A549 (cell line): Measurements from ENCODE around the gene HMCN1. TPM values are rescaled to one million over a fixed set of nuclear protein-coding genes. Genes with fewer than 3 reads are reported as not detected.
A peak's percentile ranks its signal among the peaks of the same experiment; 100 is the strongest.

ENCODE experiments used
- ATAC-seq, 2 experiments: fragments of 200-7000 bp in 1 of 2; fragments of >200 bp in 1 of 2; cut with Nextera tagmentation in 1 of 2; cut with Tn5 transposase in 1 of 2; 3 replicates each; pipeline versions ENCODE4 v1.8.0 to v1.9.1; 2018 to 2020; ENCODE audit warnings: mild to moderate bottlenecking in 1 of 2, moderate library complexity in 1 of 2
- CTCF ChIA-PET: fragments of 300-600 bp; sonication (Branson Sonifier 250); formaldehyde crosslinking; extraction: SDS; loops from one replicate; lab custom pipeline; 2021; ENCODE audit warnings: antibody characterized with exemption, inconsistent platforms; lab: Yijun Ruan, JAX
- POLR2A ChIA-PET: fragments of 350-600 bp; formaldehyde crosslinking; extraction: SDS; loops from one replicate; lab custom pipeline; 2021; ENCODE audit warnings: antibody characterized with exemption, inconsistent platforms; lab: Yijun Ruan, JAX
- DNase-seq, 2 experiments: peaks; one replicate each; pipeline versions ENCODE4 v3.0.0 to v3.0.0-alpha.2; 2011 to 2016; ENCODE audit warnings: low read depth in 1 of 2, low spot score in 1 of 2
- FAIRE-seq: peaks from 2 replicates; lab custom pipeline; 2011; peaks lifted over from hg19 to GRCh38; lab: Jason Lieb, UNC
- H3K27ac ChIP-seq, 2 experiments: fragments of >200 bp; sonication (Bioruptor Twin); formaldehyde crosslinking; 3 replicates each; pipeline ENCODE4 v1.5.1; 2016 to 2017
- H3K4me1 ChIP-seq: fragments of >200 bp; sonication (Bioruptor Twin); formaldehyde crosslinking; 3 replicates; pipeline ENCODE4 v1.6.1; 2016
- H3K4me2 ChIP-seq: fragments of >200 bp; sonication (Bioruptor Twin); formaldehyde crosslinking; 3 replicates; pipeline ENCODE4 v1.6.1; 2016
- H3K4me3 ChIP-seq: fragments of >200 bp; sonication (Bioruptor Twin); formaldehyde crosslinking; 3 replicates; pipeline ENCODE4 v1.5.1; 2016
- H3K9me3 ChIP-seq: fragments of >200 bp; sonication (Bioruptor Twin); formaldehyde crosslinking; 3 replicates; pipeline ENCODE4 v1.6.1; 2016
- BHLHE40 ChIP-seq: IDR thresholded peaks from 2 replicates; pipeline ENCODE4 v1.6.1; 2012; ENCODE audit warnings: low read depth, low read length, inconsistent platforms
- CBX8 ChIP-seq: fragments of 200-600 bp; sonication (generic); IDR thresholded peaks from 2 replicates; pipeline ENCODE4 v1.6.1; 2016
- EHF ChIP-seq: fragments of 250-450 bp; sonication (Bioruptor Pico); IDR thresholded peaks from 2 replicates; pipeline ENCODE4 v1.5.0; 2020; ENCODE audit warnings: mild to moderate bottlenecking
- EHMT2 ChIP-seq: fragments of 200-600 bp; sonication (generic); IDR thresholded peaks from 2 replicates; pipeline ENCODE4 v1.6.1; 2016; ENCODE audit warnings: antibody characterized with exemption, low read depth, mild to moderate bottlenecking, moderate library complexity
- FOXS1 ChIP-seq: fragments of 250-450 bp; sonication (Bioruptor Pico); IDR thresholded peaks from 2 replicates; pipeline ENCODE4 v1.5.0; 2020; ENCODE audit warnings: mild to moderate bottlenecking, moderate library complexity
- GATA3 ChIP-seq: IDR thresholded peaks from 2 replicates; pipeline ENCODE4 v1.6.1; 2012; ENCODE audit warnings: borderline replicate concordance
- HEYL ChIP-seq: fragments of 250-450 bp; sonication (Bioruptor Pico); IDR thresholded peaks from 2 replicates; pipeline ENCODE4 v1.8.0; 2021; ENCODE audit warnings: mild to moderate bottlenecking, moderate library complexity
- HOXA7 ChIP-seq: fragments of 250-450 bp; sonication (Bioruptor Pico); IDR thresholded peaks from 2 replicates; pipeline ENCODE4 v1.5.0; 2020; ENCODE audit warnings: mild to moderate bottlenecking, moderate library complexity
- JUN ChIP-seq, 2 experiments: fragments of >200 bp; sonication (Bioruptor Twin); formaldehyde crosslinking; IDR thresholded peaks; 2 replicates in 1 of 2; 3 replicates in 1 of 2; pipeline ENCODE4 v1.6.1; 2016 to 2017
- KDM1A ChIP-seq: fragments of 200-600 bp; sonication (generic); IDR thresholded peaks from 2 replicates; pipeline ENCODE4 v1.6.1; 2016; ENCODE audit warnings: low read depth, mild to moderate bottlenecking
- KDM5A ChIP-seq: fragments of 200-600 bp; sonication (generic); IDR thresholded peaks from 2 replicates; pipeline ENCODE4 v1.6.1; 2016; ENCODE audit warnings: antibody characterized with exemption, mild to moderate bottlenecking
- MAFK ChIP-seq: fragments of 450-650 bp; IDR thresholded peaks from 2 replicates; pipeline ENCODE4 v1.6.1; 2014; ENCODE audit not compliant: partially characterized antibody
- NR3C1 ChIP-seq: fragments of >200 bp; sonication (Bioruptor Twin); formaldehyde crosslinking; IDR thresholded peaks from 3 replicates; pipeline ENCODE4 v1.6.1; 2017
- PHF8 ChIP-seq: fragments of 200-600 bp; sonication (generic); IDR thresholded peaks from 2 replicates; pipeline ENCODE4 v1.6.1; 2016; ENCODE audit warnings: low read depth, mild to moderate bottlenecking, antibody characterized with exemption, moderate library complexity, borderline replicate concordance
- POLR2A ChIP-seq: IDR thresholded peaks from 2 replicates; pipeline ENCODE4 v1.6.1; 2012; ENCODE audit warnings: mild to moderate bottlenecking, low read length
- POLR2AphosphoS2 ChIP-seq: conservative IDR thresholded peaks from 2 replicates; pipeline ENCODE4 v1.6.1; 2012; ENCODE audit warnings: low read length, improper control_type of control experiment, inconsistent platforms
- RAD21 ChIP-seq, 2 experiments: fragments of >200 bp in 1 of 2; sonication (Bioruptor Twin) in 1 of 2; formaldehyde crosslinking in 1 of 2; IDR thresholded peaks in 1 of 2; conservative IDR thresholded peaks in 1 of 2; 2 replicates in 1 of 2; 3 replicates in 1 of 2; pipeline ENCODE4 v1.6.1; 2012 to 2018; ENCODE audit warnings: inconsistent platforms in 1 of 2
- RARB ChIP-seq: fragments of 250-450 bp; sonication (Bioruptor Pico); IDR thresholded peaks from 2 replicates; pipeline ENCODE4 v1.8.0; 2021; ENCODE audit warnings: mild to moderate bottlenecking, moderate library complexity
- RCOR1 ChIP-seq: fragments of 150-350 bp; IDR thresholded peaks from 2 replicates; pipeline ENCODE4 v1.6.1; 2014; ENCODE audit warnings: antibody characterized with exemption, low read length, low read depth
- RFX5 ChIP-seq: fragments of 450-650 bp; IDR thresholded peaks from 2 replicates; pipeline ENCODE4 v1.7.1; 2014; ENCODE audit warnings: antibody characterized with exemption, mild to moderate bottlenecking, moderate library complexity
- RNF2 ChIP-seq: fragments of 200-600 bp; sonication (generic); IDR thresholded peaks from 2 replicates; pipeline ENCODE4 v1.6.1; 2016; ENCODE audit warnings: low read depth, mild to moderate bottlenecking, antibody characterized with exemption, moderate library complexity, borderline replicate concordance
- SMC3 ChIP-seq: fragments of >200 bp; sonication (Bioruptor Twin); formaldehyde crosslinking; IDR thresholded peaks from 3 replicates; pipeline ENCODE4 v1.6.1; 2018; ENCODE audit warnings: inconsistent platforms
- TFCP2L1 ChIP-seq: fragments of 250-450 bp; sonication (Bioruptor Pico); IDR thresholded peaks from 2 replicates; pipeline ENCODE4 v1.5.0; 2021; ENCODE audit warnings: mild to moderate bottlenecking
- TP53 ChIP-seq: fragments of 250-450 bp; sonication (Bioruptor Pico); IDR thresholded peaks from 2 replicates; pipeline ENCODE4 v1.5.0; 2021; ENCODE audit warnings: mild to moderate bottlenecking, moderate library complexity
- ZNF302 ChIP-seq: fragments of 250-450 bp; sonication (Bioruptor Pico); IDR thresholded peaks from 2 replicates; pipeline ENCODE4 v1.9.0; 2021; ENCODE audit warnings: inconsistent platforms, mild to moderate bottlenecking, moderate library complexity
- WGBS: methylation state at CpG from one replicate; pipeline ENCODE4 v1.1.6; 2017; ENCODE audit errors: missing lambda C conversion rate; 5-methylcytosine and 5-hydroxymethylcytosine counted together
- polyA plus RNA-seq, 4 experiments: library from polyadenylated mRNA; depleted of rRNA in 3 of 4; stranded (reverse); fragments of >200 nt; fragmentation: RNase III in 1 of 4; extraction: RNeasy Plus Mini Kit Qiagen cat#74134 plus additional on column Dnase treatment in 1 of 4; gene quantifications; 2 replicates in 3 of 4; 3 replicates in 1 of 4; pipeline ENCODE4 v1.2.3, GENCODE V29; 2011 to 2017
- TF ChIP-seq, protein P1 (sequence below): fragments of >200 bp; sonication (Bioruptor Twin); formaldehyde crosslinking; IDR thresholded peaks from 2 replicates; pipeline ENCODE4 v1.6.1; 2016
- TF ChIP-seq, protein P2 (sequence below): fragments of >200 bp; sonication (Bioruptor Twin); formaldehyde crosslinking; IDR thresholded peaks from 3 replicates; pipeline ENCODE4 v1.6.1; 2016
- TF ChIP-seq, protein P3 (sequence below): fragments of 250-450 bp; sonication (Bioruptor Pico); IDR thresholded peaks from 2 replicates; pipeline ENCODE4 v1.5.0; 2021; ENCODE audit warnings: mild to moderate bottlenecking, moderate library complexity, borderline replicate concordance
- TF ChIP-seq, protein P4 (sequence below): IDR thresholded peaks from 2 replicates; pipeline ENCODE4 v1.6.1; 2012
- TF ChIP-seq, protein P5 (sequence below): fragments of 250-450 bp; sonication (Bioruptor Pico); IDR thresholded peaks from 2 replicates; pipeline ENCODE4 v1.5.0; 2020; ENCODE audit warnings: low read depth, mild to moderate bottlenecking, moderate library complexity

HMCN1 gene
- polyA plus RNA-seq, 2 of the 4 experiments (the other 2 are of a cell fraction), result 0.03 to 0.06 TPM

DNA sequence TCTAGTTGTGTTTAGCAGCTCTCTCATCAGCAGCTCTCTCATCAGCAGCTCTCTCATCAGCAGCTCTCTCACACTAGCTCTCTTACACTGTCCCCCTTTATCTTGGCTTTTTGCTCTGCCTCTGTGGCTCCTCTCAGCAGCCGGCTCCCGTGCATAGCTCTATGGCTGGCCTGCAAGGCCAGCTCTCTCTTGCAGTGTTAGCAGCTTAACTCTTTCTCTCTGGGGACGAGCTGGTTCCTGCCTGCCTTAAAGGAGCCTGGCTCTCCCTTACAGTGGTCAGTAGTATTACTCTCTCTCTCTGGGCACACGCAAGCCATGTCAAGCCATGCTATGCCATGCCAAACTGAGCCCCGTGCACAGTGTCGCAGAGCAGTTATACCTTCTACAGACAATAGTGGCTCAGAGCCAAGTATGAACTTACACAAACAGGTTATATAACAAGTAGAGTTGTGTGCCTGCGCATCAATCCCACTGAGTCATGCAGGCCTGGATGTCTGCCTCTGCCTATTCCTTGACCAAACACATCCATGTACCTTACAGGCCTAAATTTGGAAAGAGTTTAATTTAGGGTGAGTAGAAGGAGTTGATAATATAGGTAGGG lies 345.0 kb downstream of the HMCN1 start:
- FAIRE-seq (no peak), DNase-seq (no peak), ATAC-seq (no peak)
- ChIA-PET CTCF (no interaction called here), POLR2A (no interaction called here)
- no peak overlapping the region for H3K4me3 ChIP-seq
- no peak overlapping the region for H3K4me2 ChIP-seq
- no peaks in the 10 kb centered on the region for H3K9me3 ChIP-seq
- no peaks in the 10 kb centered on the region for H3K4me1 ChIP-seq
- TF ChIP-seq SMC3 (no peak), CBX8 (no peak), POLR2A (no peak), EHF (no peak), HEYL (CRISPR knock-in tag) (no peak), BHLHE40 (no peak), EHMT2 (no peak), POLR2AphosphoS2 (no peak), KDM5A (no peak), RFX5 (no peak), TP53 (CRISPR knock-in tag) (no peak), NR3C1 (no peak), RAD21 (conservative IDR thresholded peaks at IDR 0.05 in 1 of 2, IDR thresholded peaks at IDR 0.05 in 1 of 2) (no peak), RARB (CRISPR knock-in tag) (no peak), ZNF302 (CRISPR knock-in tag) (no peak), RCOR1 (no peak), GATA3 (no peak)
- WGBS, result 65% methylated on average over 7 of the region's 7 CpGs
- no peak overlapping the region for H3K27ac ChIP-seq

DNA sequence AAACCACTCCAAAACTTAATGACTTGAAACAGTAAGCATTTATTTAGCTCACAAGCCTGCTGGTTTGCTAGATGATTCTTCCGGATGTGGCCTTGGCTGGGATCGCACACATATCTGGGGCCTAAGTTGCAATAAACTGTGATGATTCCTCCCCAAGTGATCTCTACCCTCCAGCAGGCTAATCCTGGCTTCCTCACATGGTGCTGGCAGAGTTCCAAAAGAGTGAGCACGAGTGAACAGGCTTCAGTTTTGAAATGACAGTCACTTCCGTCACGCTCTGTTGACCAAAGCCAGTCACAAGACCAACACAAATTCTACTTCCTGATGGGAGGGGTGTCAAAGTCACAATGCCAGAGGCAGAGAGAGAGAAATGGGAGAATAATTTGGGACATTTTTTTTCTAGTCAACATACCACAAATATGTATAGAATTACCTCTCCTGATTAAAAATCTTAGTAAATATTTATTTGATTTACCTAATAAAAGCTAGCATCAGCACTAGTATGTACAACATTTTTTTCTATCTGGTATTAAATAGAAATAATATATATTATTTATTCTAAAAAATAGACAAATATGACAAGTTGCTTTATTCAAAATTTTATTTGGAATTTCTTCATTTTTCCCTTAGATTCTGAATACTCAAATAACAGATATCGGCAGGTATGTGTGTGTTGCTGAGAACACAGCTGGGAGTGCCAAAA lies 348.2 kb downstream of the HMCN1 start:
- DNase-seq (peak in 1 of 2 experiments; percentile 47), ATAC-seq (no peak), FAIRE-seq (no peak)
- H3K27ac ChIP-seq, result no peak overlapping the region
- H3K4me1 ChIP-seq, result no peaks in the 10 kb centered on the region
- TF ChIP-seq FOXS1 (CRISPR knock-in tag), result no peak
- no peak for TF ChIP-seq NR3C1
- TF ChIP-seq, protein P1, sequence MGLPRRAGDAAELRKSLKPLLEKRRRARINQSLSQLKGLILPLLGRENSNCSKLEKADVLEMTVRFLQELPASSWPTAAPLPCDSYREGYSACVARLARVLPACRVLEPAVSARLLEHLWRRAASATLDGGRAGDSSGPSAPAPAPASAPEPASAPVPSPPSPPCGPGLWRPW, result no peak
- TF ChIP-seq POLR2A, result no peak
- no peak for TF ChIP-seq KDM5A
- TF ChIP-seq PHF8, result no peak
- no peak for TF ChIP-seq HEYL (CRISPR knock-in tag)
- TF ChIP-seq HOXA7 (CRISPR knock-in tag), result no peak
- no peak for TF ChIP-seq RFX5
- TF ChIP-seq, protein P2, sequence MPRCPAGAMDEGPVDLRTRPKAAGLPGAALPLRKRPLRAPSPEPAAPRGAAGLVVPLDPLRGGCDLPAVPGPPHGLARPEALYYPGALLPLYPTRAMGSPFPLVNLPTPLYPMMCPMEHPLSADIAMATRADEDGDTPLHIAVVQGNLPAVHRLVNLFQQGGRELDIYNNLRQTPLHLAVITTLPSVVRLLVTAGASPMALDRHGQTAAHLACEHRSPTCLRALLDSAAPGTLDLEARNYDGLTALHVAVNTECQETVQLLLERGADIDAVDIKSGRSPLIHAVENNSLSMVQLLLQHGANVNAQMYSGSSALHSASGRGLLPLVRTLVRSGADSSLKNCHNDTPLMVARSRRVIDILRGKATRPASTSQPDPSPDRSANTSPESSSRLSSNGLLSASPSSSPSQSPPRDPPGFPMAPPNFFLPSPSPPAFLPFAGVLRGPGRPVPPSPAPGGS, result no peak
- no peak for TF ChIP-seq RNF2
- TF ChIP-seq, protein P3, sequence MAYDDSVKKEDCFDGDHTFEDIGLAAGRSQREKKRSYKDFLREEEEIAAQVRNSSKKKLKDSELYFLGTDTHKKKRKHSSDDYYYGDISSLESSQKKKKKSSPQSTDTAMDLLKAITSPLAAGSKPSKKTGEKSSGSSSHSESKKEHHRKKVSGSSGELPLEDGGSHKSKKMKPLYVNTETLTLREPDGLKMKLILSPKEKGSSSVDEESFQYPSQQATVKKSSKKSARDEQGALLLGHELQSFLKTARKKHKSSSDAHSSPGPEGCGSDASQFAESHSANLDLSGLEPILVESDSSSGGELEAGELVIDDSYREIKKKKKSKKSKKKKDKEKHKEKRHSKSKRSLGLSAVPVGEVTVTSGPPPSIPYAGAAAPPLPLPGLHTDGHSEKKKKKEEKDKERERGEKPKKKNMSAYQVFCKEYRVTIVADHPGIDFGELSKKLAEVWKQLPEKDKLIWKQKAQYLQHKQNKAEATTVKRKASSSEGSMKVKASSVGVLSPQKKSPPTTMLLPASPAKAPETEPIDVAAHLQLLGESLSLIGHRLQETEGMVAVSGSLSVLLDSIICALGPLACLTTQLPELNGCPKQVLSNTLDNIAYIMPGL (CRISPR knock-in tag), result no peak
- no peak for TF ChIP-seq KDM1A
- TF ChIP-seq JUN (IDR thresholded peaks at IDR 0.05), result no peak
- TF ChIP-seq MAFK, result no peak
- no peak for TF ChIP-seq POLR2AphosphoS2
- TF ChIP-seq, protein P4, sequence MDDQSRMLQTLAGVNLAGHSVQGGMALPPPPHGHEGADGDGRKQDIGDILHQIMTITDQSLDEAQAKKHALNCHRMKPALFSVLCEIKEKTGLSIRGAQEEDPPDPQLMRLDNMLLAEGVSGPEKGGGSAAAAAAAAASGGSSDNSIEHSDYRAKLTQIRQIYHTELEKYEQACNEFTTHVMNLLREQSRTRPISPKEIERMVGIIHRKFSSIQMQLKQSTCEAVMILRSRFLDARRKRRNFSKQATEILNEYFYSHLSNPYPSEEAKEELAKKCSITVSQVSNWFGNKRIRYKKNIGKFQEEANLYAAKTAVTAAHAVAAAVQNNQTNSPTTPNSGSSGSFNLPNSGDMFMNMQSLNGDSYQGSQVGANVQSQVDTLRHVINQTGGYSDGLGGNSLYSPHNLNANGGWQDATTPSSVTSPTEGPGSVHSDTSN, result no peak
- TF ChIP-seq EHF, result no peak
- TF ChIP-seq TFCP2L1 (CRISPR knock-in tag), result no peak
- TF ChIP-seq, protein P5, sequence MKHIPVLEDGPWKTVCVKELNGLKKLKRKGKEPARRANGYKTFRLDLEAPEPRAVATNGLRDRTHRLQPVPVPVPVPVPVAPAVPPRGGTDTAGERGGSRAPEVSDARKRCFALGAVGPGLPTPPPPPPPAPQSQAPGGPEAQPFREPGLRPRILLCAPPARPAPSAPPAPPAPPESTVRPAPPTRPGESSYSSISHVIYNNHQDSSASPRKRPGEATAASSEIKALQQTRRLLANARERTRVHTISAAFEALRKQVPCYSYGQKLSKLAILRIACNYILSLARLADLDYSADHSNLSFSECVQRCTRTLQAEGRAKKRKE, result no peak
- H3K4me2 ChIP-seq, result no peak overlapping the region
- CTCF ChIA-PET, result no interaction called here
- H3K4me3 ChIP-seq, result no peak overlapping the region
- H3K9me3 ChIP-seq, result no peaks in the 10 kb centered on the region
- POLR2A ChIA-PET, result no interaction called here
- WGBS, result 62% methylated on average over 6 of the region's 6 CpGs
